Sigmoid colon (tissue), 7 donors: ENCODE data around the gene DCAF15. TPM values are rescaled to one million over a fixed set of nuclear protein-coding genes. Genes with fewer than 3 reads are reported as not detected.

Experiments
- DNase-seq: peaks from one replicate; pipeline ENCODE4 v3.0.0-alpha.2; 2019
- H3K27ac ChIP-seq, 4 donors: fragments of 200-600 bp; sonication (generic); one replicate each; pipeline ENCODE4 v1.5.1; 2016 to 2019; ENCODE audit warnings: mild to moderate bottlenecking in 1 of 4
- H3K27me3 ChIP-seq, 3 donors: fragments of 200-600 bp; sonication (generic); one replicate each; pipeline ENCODE4 v1.5.1; 2019; ENCODE audit warnings: mild to moderate bottlenecking in 1 of 3
- H3K36me3 ChIP-seq, 4 donors: fragments of 200-600 bp; sonication (generic); one replicate each; pipeline ENCODE4 v1.5.1; 2016 to 2019
- H3K4me1 ChIP-seq, 4 donors: fragments of 200-600 bp; sonication (generic); one replicate each; pipeline ENCODE4 v1.5.1; 2017 to 2019
- H3K4me3 ChIP-seq, 4 donors: fragments of 200-600 bp; sonication (generic); one replicate each; pipeline ENCODE4 v1.5.1; 2017 to 2019; ENCODE audit warnings: mild to moderate bottlenecking in 2 of 4, moderate library complexity in 1 of 4
- H3K9me3 ChIP-seq, 4 donors: fragments of 200-600 bp in 3 of 4; sonication (generic) in 3 of 4; one replicate each; pipeline versions ENCODE4 v1.5.1 to v1.6.1; 2013 to 2019
- EP300 ChIP-seq, 4 donors: sonication (generic); formaldehyde crosslinking; IDR thresholded peaks; one replicate each; pipeline ENCODE4 v1.6.1; 2017; ENCODE audit warnings: antibody characterized with exemption in 4 of 4
- POLR2A ChIP-seq, 2 donors: fragments of 450-650 bp; IDR thresholded peaks; one replicate each; pipeline ENCODE4 v1.6.1; 2016; ENCODE audit warnings: antibody characterized with exemption in 2 of 2, mild to moderate bottlenecking in 2 of 2, moderate library complexity in 2 of 2
- POLR2AphosphoS5 ChIP-seq, 4 donors: sonication (generic); formaldehyde crosslinking; IDR thresholded peaks; one replicate each; pipeline ENCODE4 v1.6.1; 2017; ENCODE audit warnings: antibody characterized with exemption in 4 of 4
- WGBS, 2 donors: extraction: QIAGEN DNeasy Blood & Tissue Kit; methylation state at CpG; one replicate each; pipeline ENCODE4 v1.1.7; 2013; 5-methylcytosine and 5-hydroxymethylcytosine counted together
- intact Hi-C: fragments of 100-400 bp; cut with DNase I; formaldehyde crosslinking; loops from one replicate; pipeline ENCODE4 v1.15.1; 2023
- polyA plus RNA-seq, 3 donors: library from polyadenylated mRNA; stranded (reverse); fragments of 200-250 nt; gene quantifications; one replicate each; pipeline ENCODE4 v1.2.3, GENCODE V29; 2013
- total RNA-seq, 4 donors: library from RNA; depleted of rRNA; stranded (reverse); fragments of >200 nt; gene quantifications; one replicate each; pipeline ENCODE4 v1.1.0, GENCODE V29; 2016
- TF ChIP-seq, protein P1 (sequence below), 4 experiments: fragments of 450-650 bp in 3 of 4; fragments of 200-600 bp in 1 of 4; IDR thresholded peaks; one replicate each; pipeline ENCODE4 v1.5.1; 2016 to 2019; ENCODE audit warnings: antibody characterized with exemption in 4 of 4, mild to moderate bottlenecking in 3 of 4, moderate library complexity in 2 of 4
- donor health status: healthy with polysubstance abuse.
- donor health status: Bipolar disorder and iron deficiency.
- donor health status: healthy.

DCAF15 gene
- total and polyA plus RNA-seq, 7 donors = 7.9 to 46.2 (median 11.3) TPM

GRCh38 chr19:13975870-13976269, 23.6 kb downstream of the DCAF15 start:
- H3K36me3 ChIP-seq = peaks cover 0 to 40% (median 14%) of the 10 kb centered on the region in 4 donors
- TF ChIP-seq POLR2AphosphoS5 (IDR thresholded peaks at IDR 0.05) = no peak
- no peak for TF ChIP-seq POLR2A (IDR thresholded peaks at IDR 0.05)
- TF ChIP-seq, protein P1, sequence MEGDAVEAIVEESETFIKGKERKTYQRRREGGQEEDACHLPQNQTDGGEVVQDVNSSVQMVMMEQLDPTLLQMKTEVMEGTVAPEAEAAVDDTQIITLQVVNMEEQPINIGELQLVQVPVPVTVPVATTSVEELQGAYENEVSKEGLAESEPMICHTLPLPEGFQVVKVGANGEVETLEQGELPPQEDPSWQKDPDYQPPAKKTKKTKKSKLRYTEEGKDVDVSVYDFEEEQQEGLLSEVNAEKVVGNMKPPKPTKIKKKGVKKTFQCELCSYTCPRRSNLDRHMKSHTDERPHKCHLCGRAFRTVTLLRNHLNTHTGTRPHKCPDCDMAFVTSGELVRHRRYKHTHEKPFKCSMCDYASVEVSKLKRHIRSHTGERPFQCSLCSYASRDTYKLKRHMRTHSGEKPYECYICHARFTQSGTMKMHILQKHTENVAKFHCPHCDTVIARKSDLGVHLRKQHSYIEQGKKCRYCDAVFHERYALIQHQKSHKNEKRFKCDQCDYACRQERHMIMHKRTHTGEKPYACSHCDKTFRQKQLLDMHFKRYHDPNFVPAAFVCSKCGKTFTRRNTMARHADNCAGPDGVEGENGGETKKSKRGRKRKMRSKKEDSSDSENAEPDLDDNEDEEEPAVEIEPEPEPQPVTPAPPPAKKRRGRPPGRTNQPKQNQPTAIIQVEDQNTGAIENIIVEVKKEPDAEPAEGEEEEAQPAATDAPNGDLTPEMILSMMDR (IDR thresholded peaks at IDR 0.05) = no peak
- H3K27ac ChIP-seq = no peak overlapping the region
- no peaks in the 10 kb centered on the region for H3K9me3 ChIP-seq
- intact Hi-C loops = no loop called here
- DNase-seq = no peak
- no peak overlapping the region for H3K4me3 ChIP-seq
- 93 to 94% methylated on average over 11 of the region's 11 CpGs for WGBS, 2 donors
- peaks cover 0 to 19% (median 17%) of the 10 kb centered on the region in 4 donors for H3K4me1 ChIP-seq
- no peaks in the 10 kb centered on the region for H3K27me3 ChIP-seq

GRCh38 chr19:13976446-13976845, 24.1 kb downstream of the DCAF15 start:
- peaks cover 0 to 19% (median 17%) of the 10 kb centered on the region in 4 donors for H3K4me1 ChIP-seq
- TF ChIP-seq POLR2A (IDR thresholded peaks at IDR 0.05) (no peak), EP300 (IDR thresholded peaks at IDR 0.05) (no peak), POLR2AphosphoS5 (IDR thresholded peaks at IDR 0.05) (no peak)
- TF ChIP-seq, protein P1 (IDR thresholded peaks at IDR 0.05) = no peak
- H3K9me3 ChIP-seq = no peaks in the 10 kb centered on the region
- no peak overlapping the region for H3K27ac ChIP-seq
- 92 to 93% methylated on average over 12 of the region's 12 CpGs for WGBS, 2 donors
- no peak overlapping the region for H3K4me3 ChIP-seq
- no peak for DNase-seq
- intact Hi-C loops = no loop called here
- no peaks in the 10 kb centered on the region for H3K27me3 ChIP-seq
- H3K36me3 ChIP-seq = peaks cover 0 to 35% (median 11%) of the 10 kb centered on the region in 4 donors

GRCh38 chr19:13977803-13978202, 25.5 kb downstream of the DCAF15 start:
- Histone ChIP-seq H3K27ac (peak overlapping the region; percentile 57 to 65 (median 61)), H3K4me3 (no peak overlapping the region), H3K4me1 (peaks cover 0 to 19% (median 17%) of the 10 kb centered on the region in 4 donors), H3K36me3 (peaks cover 0 to 32% (median 5%) of the 10 kb centered on the region in 4 donors), H3K9me3 (no peaks in the 10 kb centered on the region), H3K27me3 (no peaks in the 10 kb centered on the region)
- no peak for DNase-seq
- WGBS, 2 donors = 82 to 86% methylated on average over 12 of the region's 12 CpGs
- TF ChIP-seq EP300 (IDR thresholded peaks at IDR 0.05) (no peak), POLR2A (IDR thresholded peaks at IDR 0.05) (no peak), POLR2AphosphoS5 (IDR thresholded peaks at IDR 0.05) (no peak)
- TF ChIP-seq, protein P1 (IDR thresholded peaks at IDR 0.05) = no peak
- intact Hi-C loops = no loop called here

DNA sequence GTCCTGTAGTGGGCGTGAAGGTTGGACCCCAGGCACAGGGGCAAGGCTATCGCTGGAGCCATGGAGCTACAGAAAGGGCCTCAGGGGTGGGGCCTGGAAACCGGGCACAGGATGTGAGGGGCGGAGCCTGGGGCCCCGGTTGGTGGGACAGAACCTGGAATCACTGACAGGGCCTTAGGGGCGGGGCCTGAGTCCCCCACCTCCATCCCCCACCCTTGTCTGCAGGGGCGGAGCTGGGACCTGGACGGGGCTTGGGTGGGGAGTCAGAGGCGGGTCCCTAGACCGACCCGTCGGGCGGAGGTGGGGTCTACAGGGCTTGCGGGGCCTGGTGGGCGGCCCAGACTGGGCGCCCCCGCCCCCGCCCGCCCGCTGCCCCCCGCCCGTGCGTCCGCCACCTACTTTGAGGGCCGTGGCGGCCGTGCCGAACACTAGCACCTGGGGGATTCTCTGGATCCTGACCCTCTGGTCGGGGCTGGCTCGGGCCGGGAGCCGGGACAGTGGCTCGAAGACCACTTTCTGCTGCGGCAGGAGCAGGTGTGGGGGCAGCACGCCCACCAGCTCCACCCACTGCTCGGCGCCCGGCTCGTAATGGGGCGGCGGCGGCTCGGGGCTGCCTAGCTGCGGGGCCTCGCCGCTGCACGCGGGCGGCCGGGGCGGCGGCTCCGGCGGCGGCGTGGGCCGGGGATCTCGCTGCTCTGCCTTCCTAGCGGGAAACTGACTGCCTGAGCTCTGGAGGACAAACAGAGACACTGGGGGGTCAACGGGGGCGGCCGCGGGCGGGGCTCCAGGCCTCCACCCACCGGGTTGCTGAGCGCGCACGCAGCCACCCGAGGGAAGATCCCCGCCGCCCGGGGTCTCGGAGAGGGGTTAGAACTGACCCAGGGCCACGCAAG, 26.3 kb downstream of the DCAF15 start:
- Histone ChIP-seq H3K4me3 (peak overlapping the region; percentile 30 to 61 (median 50)), H3K4me1 (peaks cover 0 to 19% (median 17%) of the 10 kb centered on the region in 4 donors), H3K36me3 (peaks cover 0 to 28% (median 0%) of the 10 kb centered on the region in 4 donors), H3K27ac (peak overlapping the region; percentile 57 to 65 (median 61)), H3K9me3 (no peaks in the 10 kb centered on the region), H3K27me3 (no peaks in the 10 kb centered on the region)
- TF ChIP-seq, protein P1 (IDR thresholded peaks at IDR 0.05) = no peak
- peak in 3 of 4 donors; percentile 6 to 34 (median 31) for TF ChIP-seq POLR2AphosphoS5 (IDR thresholded peaks at IDR 0.05)
- DNase-seq = peak; percentile 94
- WGBS, 2 donors = 9 to 13% methylated on average over 74 of the region's 74 CpGs
- intact Hi-C loops = no loop called here
